Cardiac muscle cell (in vitro differentiated cells and primary cell): ENCODE data around the gene RTL5. TPM values are rescaled to one million over a fixed set of nuclear protein-coding genes. Genes with fewer than 3 reads are reported as not detected.

ENCODE experiments used
- DNase-seq, 2 donors: peaks; one replicate each; pipeline versions ENCODE4 v3.0.0 to v3.0.0-alpha.2; 2010 to 2017; ENCODE audit warnings: low read depth in 1 of 2, low spot score in 1 of 2
- H3K27ac ChIP-seq: fragments of 200-600 bp; sonication (generic); 2 replicates; pipeline ENCODE4 v1.5.1; 2016
- H3K27me3 ChIP-seq: fragments of 200-600 bp; sonication (generic); 2 replicates; pipeline ENCODE4 v1.6.0; 2016; ENCODE audit warnings: control low read depth
- H3K36me3 ChIP-seq: fragments of 200-600 bp; sonication (generic); 2 replicates; pipeline ENCODE4 v1.5.1; 2016; ENCODE audit warnings: control low read depth
- H3K4me1 ChIP-seq: fragments of 200-600 bp; sonication (generic); 2 replicates; pipeline ENCODE4 v1.8.1; 2017; ENCODE audit warnings: low read depth, mild to moderate bottlenecking, mixed run types
- H3K4me3 ChIP-seq: fragments of 200-600 bp; sonication (generic); 2 replicates; pipeline ENCODE4 v1.5.1; 2016; ENCODE audit warnings: mild to moderate bottlenecking
- H3K9me3 ChIP-seq: fragments of 200-600 bp; sonication (generic); 2 replicates; pipeline ENCODE4 v1.5.1; 2017; ENCODE audit warnings: low read depth, mild to moderate bottlenecking, control low read depth
- CTCF ChIP-seq: IDR thresholded peaks from 2 replicates; pipeline ENCODE4 v1.5.1; 2012; ENCODE audit warnings: low read depth, mild to moderate bottlenecking, low read length
- polyA plus RNA-seq: library from polyadenylated mRNA; unstranded; fragments of >200 nt; fragmentation: Nextera tagmentation; extraction: Ambion mirVana; gene quantifications from 2 replicates; pipeline ENCODE4 v1.2.1, GENCODE V29; 2016
- total RNA-seq: library from RNA; depleted of rRNA; stranded (reverse); fragments of >200 nt; gene quantifications from 2 replicates; pipeline ENCODE4 v1.2.3, GENCODE V29; 2016

RTL5 gene
- total and polyA plus RNA-seq, 2 experiments from 2014 or later = 8.3 to 11.6 TPM

DNA sequence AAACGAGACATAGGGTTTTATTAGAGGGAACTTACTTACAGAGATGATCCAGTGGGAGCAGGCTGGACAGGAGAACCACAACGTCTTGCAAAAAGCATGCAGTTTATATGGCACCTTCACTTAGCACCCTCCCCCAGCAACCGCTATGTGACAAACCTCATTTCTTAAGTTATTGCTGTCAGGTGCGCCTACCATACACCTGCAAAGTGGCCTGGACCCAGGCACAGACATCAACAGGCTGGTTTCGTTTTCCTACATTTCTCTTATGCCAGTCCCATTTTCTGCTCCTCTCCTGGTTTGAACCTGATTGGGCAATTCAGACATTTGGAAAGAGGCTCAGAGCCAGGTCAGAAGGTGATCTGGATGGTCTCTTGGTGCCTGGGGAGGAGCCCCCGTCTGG, 18.3 kb downstream of the RTL5 start:
- peak overlapping the region; percentile 64 for H3K27ac ChIP-seq
- no peak overlapping the region for H3K4me3 ChIP-seq
- no peaks in the 10 kb centered on the region for H3K27me3 ChIP-seq
- H3K4me1 ChIP-seq = peaks cover 22% of the 10 kb centered on the region
- no peaks in the 10 kb centered on the region for H3K9me3 ChIP-seq
- no peak for TF ChIP-seq CTCF
- no peak for DNase-seq
- no peaks in the 10 kb centered on the region for H3K36me3 ChIP-seq

DNA sequence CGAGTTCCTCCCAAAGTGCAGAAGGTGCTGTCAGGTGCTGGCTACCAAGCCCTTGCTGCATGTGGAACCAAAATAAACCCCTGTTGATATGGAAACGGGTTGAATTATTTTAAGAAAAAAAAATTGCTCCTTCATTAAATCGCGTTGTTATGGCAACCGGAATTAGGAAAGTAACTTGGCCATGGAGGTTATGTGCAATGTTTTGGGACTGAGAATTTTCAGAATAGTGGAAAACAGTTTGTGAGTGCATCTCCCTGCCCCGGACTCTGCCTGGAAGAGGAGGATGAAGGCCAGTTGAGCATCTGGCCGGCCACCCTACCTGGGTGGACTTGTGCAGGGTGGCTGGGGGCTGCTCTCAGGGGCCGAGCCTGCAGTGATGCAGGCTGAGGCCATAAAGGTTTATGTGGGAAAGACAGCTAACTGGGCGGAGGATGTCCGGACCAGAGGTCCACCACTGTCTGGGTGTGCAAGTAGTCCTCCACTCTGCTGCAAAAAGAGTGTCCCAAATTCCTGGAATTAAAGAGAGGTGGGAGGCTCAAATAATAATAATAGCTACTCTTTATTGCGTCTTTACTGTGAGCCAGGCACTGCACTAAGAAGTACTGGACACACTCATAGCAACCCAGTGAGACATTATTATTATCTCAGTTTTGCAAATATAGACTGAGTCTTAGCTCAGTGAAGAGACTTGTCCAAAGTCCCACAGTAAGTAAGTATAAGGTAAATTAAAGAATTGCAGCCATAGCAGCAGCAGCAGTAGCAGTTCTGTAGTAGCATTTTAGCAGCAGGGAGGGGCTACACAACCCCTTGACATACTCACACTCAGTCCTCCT, 20.6 kb downstream of the RTL5 start:
- no peak overlapping the region for H3K4me3 ChIP-seq
- H3K36me3 ChIP-seq = no peaks in the 10 kb centered on the region
- no peak for TF ChIP-seq CTCF
- DNase-seq = no peak
- H3K27me3 ChIP-seq = no peaks in the 10 kb centered on the region
- no peak overlapping the region for H3K27ac ChIP-seq
- peaks cover 16% of the 10 kb centered on the region for H3K4me1 ChIP-seq
- H3K9me3 ChIP-seq = no peaks in the 10 kb centered on the region

GRCh38 chrX:72110051-72110875, 21.5 kb downstream of the RTL5 start:
- Histone ChIP-seq H3K4me1 (peaks cover 9% of the 10 kb centered on the region), H3K27me3 (no peaks in the 10 kb centered on the region), H3K27ac (no peak overlapping the region), H3K9me3 (no peaks in the 10 kb centered on the region), H3K4me3 (no peak overlapping the region), H3K36me3 (no peaks in the 10 kb centered on the region)
- DNase-seq = no peak
- no peak for TF ChIP-seq CTCF

- Histone ChIP-seq H3K27ac (no peak overlapping the region), H3K4me3 (no peak overlapping the region), H3K27me3 (no peaks in the 10 kb centered on the region), H3K9me3 (no peaks in the 10 kb centered on the region), H3K4me1 (no peaks in the 10 kb centered on the region), H3K36me3 (no peaks in the 10 kb centered on the region)
- no peak for TF ChIP-seq CTCF
- no peak for DNase-seq
These were observed 23.0 kb downstream of the RTL5 start for GRCh38 chrX:72108666-72109065.

DNA sequence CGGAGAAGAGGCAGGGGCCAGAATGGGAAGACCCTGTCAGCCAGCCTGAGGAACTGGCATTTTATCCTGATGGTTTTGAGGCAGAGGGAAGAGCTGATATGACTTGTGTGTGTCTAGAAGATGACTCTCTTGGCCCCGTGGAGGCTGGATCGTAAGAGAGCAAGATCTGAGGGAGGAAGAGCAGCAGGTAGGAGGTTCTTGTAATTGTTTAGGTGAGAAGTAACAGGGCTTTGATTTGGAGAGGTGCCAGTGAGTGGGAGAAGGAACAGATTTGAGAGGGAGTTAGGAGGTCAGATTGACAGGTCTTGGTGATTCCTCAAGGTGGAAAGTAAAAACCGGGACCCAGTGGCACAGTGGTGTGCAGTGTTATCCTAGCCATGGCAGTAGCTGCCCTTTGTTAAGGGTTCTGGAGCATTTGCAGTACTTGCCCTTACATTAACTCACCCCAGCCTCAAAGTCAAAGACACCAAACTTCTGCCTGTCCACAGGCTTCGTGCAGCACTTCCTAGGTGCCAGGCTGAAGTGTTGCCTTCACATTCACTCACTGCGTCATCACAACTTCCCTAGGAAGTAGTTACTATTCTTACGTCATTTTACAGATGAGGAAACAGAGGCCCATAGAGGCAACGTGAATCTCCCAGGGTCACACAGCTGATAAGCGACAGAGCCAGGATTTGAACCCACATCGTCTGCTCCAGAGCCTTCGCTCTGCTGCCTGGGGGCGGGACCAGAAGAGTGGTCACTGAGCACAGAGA, 23.7 kb downstream of the RTL5 start:
- Histone ChIP-seq H3K4me3 (no peak overlapping the region), H3K9me3 (no peaks in the 10 kb centered on the region), H3K36me3 (no peaks in the 10 kb centered on the region), H3K27me3 (no peaks in the 10 kb centered on the region), H3K27ac (no peak overlapping the region), H3K4me1 (no peaks in the 10 kb centered on the region)
- no peak for DNase-seq
- no peak for TF ChIP-seq CTCF
